Prostate gland (tissue), 2 donors: Measurements from ENCODE around the gene JARID2.

Source experiments
- CTCF ChIP-seq, 4 experiments: fragments of 200-600 bp in 2 of 4; fragments of 450-650 bp in 2 of 4; sonication (generic) in 2 of 4; IDR thresholded peaks; 1 replicate in 3 of 4; 2 replicates in 1 of 4; pipeline ENCODE4 v1.5.1; 2016 to 2019; ENCODE audit warnings: antibody characterized with exemption in 4 of 4, mild to moderate bottlenecking in 2 of 4, moderate library complexity in 2 of 4
- POLR2A ChIP-seq: fragments of 450-650 bp; IDR thresholded peaks from one replicate; pipeline ENCODE4 v1.6.1; 2016; ENCODE audit warnings: antibody characterized with exemption, mild to moderate bottlenecking
- POLR2AphosphoS5 ChIP-seq: sonication (generic); formaldehyde crosslinking; IDR thresholded peaks from one replicate; pipeline ENCODE4 v1.6.1; 2017; ENCODE audit warnings: antibody characterized with exemption

GRCh38 chr6:15260099-15260821 is 14.4 kb downstream of the JARID2 start:
- TF ChIP-seq POLR2AphosphoS5: no peak
- TF ChIP-seq POLR2A: no peak
- no peak for TF ChIP-seq CTCF (IDR thresholded peaks at IDR 0.05)
